Activated B cell treated with CpG ODN at 0.5 μM for 24 hours (primary cell): ENCODE data around the gene PHRF1. TPM values are rescaled to one million over a fixed set of nuclear protein-coding genes. Genes with fewer than 3 reads are reported as not detected.

Source experiments
- ATAC-seq: fragments of 200-7000 bp; cut with Tn5 transposase; one replicate; pipeline ENCODE4 v1.10.0; 2021; ENCODE audit warnings: low read depth, mild to moderate bottlenecking, moderate library complexity
- CTCF ChIA-PET: fragments of 350-600 bp; sonication (Branson Sonifier 250); formaldehyde crosslinking; loops from one replicate; lab custom pipeline; 2021; ENCODE audit warnings: antibody characterized with exemption; lab: Charles Lee
- POLR2A ChIA-PET: fragments of 350-600 bp; sonication (Branson Sonifier 250); formaldehyde crosslinking; loops from one replicate; lab custom pipeline; 2021; ENCODE audit warnings: antibody characterized with exemption; lab: Charles Lee
- DNase-seq: peaks from one replicate; pipeline ENCODE4 v3.0.0; 2022
- H3K27ac Mint-ChIP-seq: one replicate; pipeline ENCODE4 v1.8.0; 2020; ENCODE audit warnings: mixed read lengths
- H3K27me3 Mint-ChIP-seq: one replicate; pipeline ENCODE4 v1.8.0; 2021; ENCODE audit warnings: mixed read lengths
- H3K36me3 Mint-ChIP-seq: one replicate; pipeline ENCODE4 v1.8.0; 2021; ENCODE audit warnings: low read depth, mixed read lengths
- H3K4me1 Mint-ChIP-seq: one replicate; pipeline ENCODE4 v1.8.0; 2021; ENCODE audit warnings: mixed read lengths
- H3K4me3 Mint-ChIP-seq: one replicate; pipeline ENCODE4 v1.8.0; 2020; ENCODE audit warnings: mild to moderate bottlenecking, mixed read lengths
- H3K9me3 Mint-ChIP-seq: one replicate; pipeline ENCODE4 v1.8.0; 2020; ENCODE audit warnings: mixed read lengths
- intact Hi-C: fragments of 100-400 bp; cut with micrococcal nuclease; formaldehyde crosslinking; loops from one replicate; pipeline ENCODE4 v1.15.1; 2024
- total RNA-seq: library from RNA; stranded (reverse); gene quantifications from 2 replicates; pipeline ENCODE4 v1.2.3, GENCODE V29; 2022
- TF ChIP-seq, protein P1 (sequence below): fragments of 200-600 bp; IDR thresholded peaks from one replicate; pipeline ENCODE4 v1.8.0; 2022; ENCODE audit warnings: antibody characterized with exemption, mild to moderate bottlenecking

PHRF1 gene
- total RNA-seq, 1 donor from 2014 or later = 49.6 TPM

GRCh38 chr11:562046-562645, 14.1 kb upstream of the PHRF1 start:
- ATAC-seq = no peak
- ChIA-PET POLR2A (interaction anchor here (0.6 to 4.8 kb wide), 6 partner anchors 14 to 87 kb away, joined by 3 to 26 read pairs (median 4); partner anchors contain the start of genes HRAS, IRF7, LRRC56 and PHRF1), CTCF (no interaction called here)
- TF ChIP-seq, protein P1, sequence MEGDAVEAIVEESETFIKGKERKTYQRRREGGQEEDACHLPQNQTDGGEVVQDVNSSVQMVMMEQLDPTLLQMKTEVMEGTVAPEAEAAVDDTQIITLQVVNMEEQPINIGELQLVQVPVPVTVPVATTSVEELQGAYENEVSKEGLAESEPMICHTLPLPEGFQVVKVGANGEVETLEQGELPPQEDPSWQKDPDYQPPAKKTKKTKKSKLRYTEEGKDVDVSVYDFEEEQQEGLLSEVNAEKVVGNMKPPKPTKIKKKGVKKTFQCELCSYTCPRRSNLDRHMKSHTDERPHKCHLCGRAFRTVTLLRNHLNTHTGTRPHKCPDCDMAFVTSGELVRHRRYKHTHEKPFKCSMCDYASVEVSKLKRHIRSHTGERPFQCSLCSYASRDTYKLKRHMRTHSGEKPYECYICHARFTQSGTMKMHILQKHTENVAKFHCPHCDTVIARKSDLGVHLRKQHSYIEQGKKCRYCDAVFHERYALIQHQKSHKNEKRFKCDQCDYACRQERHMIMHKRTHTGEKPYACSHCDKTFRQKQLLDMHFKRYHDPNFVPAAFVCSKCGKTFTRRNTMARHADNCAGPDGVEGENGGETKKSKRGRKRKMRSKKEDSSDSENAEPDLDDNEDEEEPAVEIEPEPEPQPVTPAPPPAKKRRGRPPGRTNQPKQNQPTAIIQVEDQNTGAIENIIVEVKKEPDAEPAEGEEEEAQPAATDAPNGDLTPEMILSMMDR = no peak
- Mint-ChIP-seq H3K27ac (no peak overlapping the region), H3K27me3 (no peaks in the 10 kb centered on the region), H3K9me3 (no peaks in the 10 kb centered on the region), H3K4me3 (peak overlapping the region; percentile 84), H3K4me1 (peaks cover 15% of the 10 kb centered on the region), H3K36me3 (peaks cover 5% of the 10 kb centered on the region)
- intact Hi-C loops = no loop called here
- DNase-seq = no peak

DNA sequence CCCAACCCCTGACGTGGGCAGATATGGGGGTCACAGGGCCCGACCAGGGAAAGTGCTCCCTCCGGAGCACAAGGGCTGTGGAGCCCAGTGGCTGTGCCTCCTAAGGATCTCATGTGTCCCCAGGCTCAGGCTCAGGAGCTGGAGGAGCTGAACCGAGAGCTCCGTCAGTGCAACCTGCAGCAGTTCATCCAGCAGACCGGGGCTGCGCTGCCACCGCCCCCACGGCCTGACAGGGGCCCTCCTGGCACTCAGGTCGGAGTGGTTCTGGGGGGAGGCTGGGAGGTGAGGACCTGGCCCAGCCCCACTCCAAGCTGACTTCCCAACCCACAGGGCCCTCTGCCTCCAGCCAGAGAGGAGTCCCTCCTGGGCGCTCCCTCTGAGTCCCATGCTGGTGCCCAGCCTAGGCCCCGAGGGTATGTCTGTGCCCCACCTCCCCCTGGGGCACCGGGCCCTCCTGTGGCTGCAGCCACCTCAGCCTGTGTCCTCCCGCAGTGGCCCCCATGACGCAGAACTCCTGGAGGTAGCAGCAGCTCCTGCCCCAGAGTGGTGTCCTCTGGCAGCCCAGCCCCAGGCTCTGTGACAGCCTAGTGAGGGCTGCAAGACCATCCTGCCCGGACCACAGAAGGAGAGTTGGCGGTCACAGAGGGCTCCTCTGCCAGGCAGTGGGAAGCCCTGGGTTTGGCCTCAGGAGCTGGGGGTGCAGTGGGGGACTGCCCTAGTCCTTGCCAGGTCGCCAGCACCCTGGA, 13.0 kb upstream of the PHRF1 start:
- H3K9me3 Mint-ChIP-seq = no peaks in the 10 kb centered on the region
- TF ChIP-seq, protein P1 = no peak
- intact Hi-C loops = no loop called here
- H3K4me3 Mint-ChIP-seq = no peak overlapping the region
- CTCF ChIA-PET = interaction anchor here (1.3 kb wide), 1 partner anchor 8 kb away, joined by 5 read pairs; no protein-coding TSS in a partner anchor
- DNase-seq (no peak), ATAC-seq (no peak)
- peaks cover 5% of the 10 kb centered on the region for H3K36me3 Mint-ChIP-seq
- no peaks in the 10 kb centered on the region for H3K27me3 Mint-ChIP-seq
- H3K4me1 Mint-ChIP-seq = peaks cover 18% of the 10 kb centered on the region
- POLR2A ChIA-PET = interaction anchor here (1.2 to 4.8 kb wide), 3 partner anchors 13 to 57 kb away, joined by 3 to 26 read pairs (median 4); partner anchors contain the start of genes IRF7, PHRF1 and RNH1
- H3K27ac Mint-ChIP-seq = no peak overlapping the region

DNA sequence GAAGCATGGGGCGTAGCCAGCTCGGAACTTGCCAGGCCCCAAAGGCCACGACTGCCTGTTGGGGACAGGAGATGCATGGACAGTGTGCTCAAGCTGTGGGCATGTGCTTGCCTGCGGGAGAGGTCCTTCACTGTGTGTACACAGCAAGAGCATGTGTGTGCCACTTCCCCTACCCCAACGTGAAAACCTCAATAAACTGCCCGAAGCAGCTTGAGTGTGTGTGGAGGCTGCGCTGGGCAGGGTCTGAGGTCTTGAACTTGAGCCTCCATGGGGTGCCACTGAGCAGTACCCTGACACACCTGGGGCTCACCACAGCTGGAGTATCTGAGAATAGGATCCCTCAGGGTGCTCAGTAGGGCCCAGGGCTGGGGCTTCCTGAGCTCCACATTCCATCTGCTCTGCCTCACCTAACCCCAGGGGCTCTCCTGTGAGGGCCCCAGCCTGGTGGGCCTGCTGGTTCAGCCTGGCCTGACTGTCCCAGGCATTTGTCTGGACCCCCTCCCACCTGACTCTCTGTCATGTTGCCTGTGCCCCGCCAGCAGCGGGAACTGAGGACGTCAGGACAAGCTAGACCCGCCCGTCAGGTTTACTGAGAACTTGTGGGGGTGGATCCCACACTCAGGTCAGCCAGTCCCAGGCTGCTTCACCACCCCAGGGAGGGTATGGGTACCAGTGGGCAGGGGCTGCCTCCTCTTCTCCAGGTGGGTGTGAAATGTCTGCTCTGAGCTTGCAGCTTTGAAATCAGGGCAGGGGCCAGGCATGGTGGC, 12.3 kb upstream of the PHRF1 start:
- DNase-seq (no peak), ATAC-seq (no peak)
- ChIA-PET CTCF (interaction anchor here (1.3 to 1.4 kb wide), 2 partner anchors 9 to 12 kb away, joined by 3 to 5 read pairs; no protein-coding TSS in a partner anchor), POLR2A (interaction anchor here (1.2 to 4.8 kb wide), 2 partner anchors 12 to 57 kb away, joined by 3 to 26 read pairs; partner anchors contain the start of genes PHRF1 and RNH1)
- Mint-ChIP-seq H3K27ac (no peak overlapping the region), H3K4me1 (peaks cover 18% of the 10 kb centered on the region), H3K36me3 (peaks cover 5% of the 10 kb centered on the region), H3K27me3 (no peaks in the 10 kb centered on the region), H3K4me3 (no peak overlapping the region), H3K9me3 (no peaks in the 10 kb centered on the region)
- TF ChIP-seq, protein P1 = no peak
- intact Hi-C loops = no loop called here

DNA sequence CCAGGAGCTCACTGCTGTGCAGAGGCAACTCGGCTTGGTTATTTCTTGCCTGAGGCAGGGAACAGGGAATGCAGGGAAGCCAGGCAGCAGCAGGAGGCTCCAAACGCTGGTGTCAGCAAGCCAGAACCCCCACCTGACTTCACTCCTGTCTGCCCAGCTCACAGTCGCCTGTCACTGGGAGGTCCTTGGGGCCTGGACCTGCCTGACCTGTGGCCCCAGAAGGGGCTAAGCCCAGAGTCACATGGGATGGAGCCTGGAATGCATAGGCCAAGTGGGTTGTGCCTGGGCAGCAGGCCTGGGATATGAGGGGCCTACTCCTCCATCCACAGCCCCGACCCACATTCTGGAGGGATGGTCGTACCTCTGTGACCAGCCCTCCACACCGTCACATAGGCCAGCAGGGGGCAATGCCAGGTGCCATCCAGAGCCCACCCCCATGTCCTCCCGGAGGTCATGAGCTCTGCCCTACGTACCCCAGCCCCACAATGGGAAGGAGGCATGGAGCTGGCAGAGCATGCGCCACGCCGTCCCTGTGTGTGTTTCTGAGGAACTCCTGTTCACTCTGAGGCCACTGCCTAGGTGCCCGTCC, 10.3 kb upstream of the PHRF1 start:
- DNase-seq = no peak
- intact Hi-C loops = no loop called here
- Mint-ChIP-seq H3K36me3 (peaks cover 5% of the 10 kb centered on the region), H3K4me3 (no peak overlapping the region), H3K27ac (no peak overlapping the region), H3K27me3 (no peaks in the 10 kb centered on the region), H3K9me3 (no peaks in the 10 kb centered on the region), H3K4me1 (peaks cover 13% of the 10 kb centered on the region)
- CTCF ChIA-PET = interaction anchor here (1.4 kb wide), 1 partner anchor 11 kb away, joined by 4 read pairs; no protein-coding TSS in a partner anchor
- ATAC-seq = no peak
- TF ChIP-seq, protein P1 = no peak
- POLR2A ChIA-PET = interaction anchor here (0.9 to 1.4 kb wide), 2 partner anchors 9 to 10 kb away, joined by 5 to 7 read pairs; partner anchors contain the start of gene PHRF1
